ENCODE measurements around the gene LCN1.

DNA sequence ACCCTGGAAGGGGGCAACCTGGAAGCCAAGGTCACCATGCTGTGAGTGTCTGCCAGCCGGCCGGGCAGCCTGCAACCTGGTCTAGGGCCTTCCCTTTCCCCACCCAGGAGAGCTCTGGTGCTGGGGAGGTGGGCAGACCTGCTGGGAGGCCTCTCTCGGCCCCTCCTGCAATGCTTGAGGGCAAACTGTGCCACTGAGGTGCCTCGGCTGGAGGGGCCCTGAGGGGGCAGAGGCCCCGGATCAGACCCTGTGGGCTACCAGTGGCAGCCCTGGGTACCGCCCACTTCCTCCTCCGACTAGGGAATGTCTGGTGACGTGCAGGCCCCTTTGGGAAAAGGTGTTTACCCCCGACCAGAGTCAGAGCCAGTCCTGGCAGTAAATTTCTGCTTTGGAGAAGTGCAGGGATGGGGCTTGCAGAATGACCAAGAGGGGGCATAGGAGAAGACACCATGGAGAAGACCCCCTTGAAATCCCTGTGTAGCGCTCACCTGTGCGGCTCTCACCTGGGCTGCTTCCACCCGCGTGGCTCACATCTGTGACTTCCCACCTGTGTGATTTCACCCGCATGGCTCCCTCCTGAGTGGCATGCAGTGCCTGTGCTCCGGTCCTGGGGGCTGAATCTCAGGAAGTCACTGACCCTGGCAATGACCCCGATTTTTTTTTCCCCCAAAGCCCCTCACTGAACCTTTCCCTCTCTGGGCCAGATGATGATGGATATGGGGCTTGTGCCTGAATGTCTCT, 1.1 kb downstream of the LCN1 start:
- TF ChIP-seq CTCF (IDR thresholded peaks at IDR 0.05 in 4 of 5, conservative IDR thresholded peaks at IDR 0.05 in 1 of 5) = no peak
- no peak for TF ChIP-seq POLR2A (IDR thresholded peaks at IDR 0.05)
